Liver (tissue), 9 donors: ENCODE data around the gene MEF2B. TPM values are rescaled to one million over a fixed set of nuclear protein-coding genes. Genes with fewer than 3 reads are reported as not detected.
A peak's percentile ranks its signal among the peaks of the same experiment; 100 is the strongest.

ENCODE experiments used
- DNase-seq: peaks from one replicate; pipeline ENCODE4 v3.0.0-alpha.2; 2017; ENCODE audit warnings: low spot score
- H3K27ac ChIP-seq, 2 donors: one replicate each; pipeline ENCODE4 v1.7.0; 2013; ENCODE audit warnings: inconsistent platforms in 2 of 2, low read length in 2 of 2, control low read depth in 1 of 2, low read depth in 1 of 2, mild to moderate bottlenecking in 1 of 2
- H3K27me3 ChIP-seq, 4 donors: one replicate each; pipeline versions ENCODE4 v1.6.1 to v1.7.0; 2013; ENCODE audit warnings: low read length in 3 of 4, inconsistent platforms in 1 of 4, mild to moderate bottlenecking in 1 of 4, moderate library complexity in 1 of 4; ENCODE audit not compliant: control insufficient read depth in 4 of 4, insufficient read depth in 4 of 4
- H3K36me3 ChIP-seq, 4 donors: one replicate each; pipeline versions ENCODE4 v1.6.1 to v1.7.0; 2013; ENCODE audit warnings: low read length in 3 of 4, mild to moderate bottlenecking in 3 of 4, low read depth in 1 of 4, moderate library complexity in 1 of 4; ENCODE audit not compliant: control insufficient read depth in 4 of 4, insufficient read depth in 3 of 4
- H3K4me1 ChIP-seq, 4 donors: one replicate each; pipeline versions ENCODE4 v1.6.1 to v1.7.0; 2013; ENCODE audit warnings: low read length in 3 of 4, mild to moderate bottlenecking in 3 of 4, moderate library complexity in 1 of 4; ENCODE audit not compliant: control insufficient read depth in 4 of 4, insufficient read depth in 4 of 4
- H3K4me3 ChIP-seq, 3 donors: one replicate each; pipeline versions ENCODE4 v1.6.1 to v1.7.0; 2013; ENCODE audit warnings: low read length in 3 of 3, control low read depth in 1 of 3, low read depth in 1 of 3, mild to moderate bottlenecking in 1 of 3
- H3K9ac ChIP-seq, 2 donors: one replicate each; pipeline ENCODE4 v1.7.0; 2013; ENCODE audit warnings: low read length in 2 of 2, mild to moderate bottlenecking in 2 of 2, moderate library complexity in 2 of 2, control low read depth in 1 of 2, low read depth in 1 of 2
- H3K9me3 ChIP-seq, 4 donors: one replicate each; pipeline versions ENCODE4 v1.6.1 to v1.7.0; 2013; ENCODE audit warnings: low read length in 3 of 4; ENCODE audit not compliant: control insufficient read depth in 4 of 4
- ATF3 ChIP-seq: IDR thresholded peaks from 2 replicates; pipeline ENCODE4 v1.6.1; 2016; ENCODE audit warnings: antibody characterized with exemption
- CTCF ChIP-seq: fragments of 150-350 bp; IDR thresholded peaks from 2 replicates; pipeline ENCODE4 v1.5.1; 2017; ENCODE audit warnings: improper control_type of control experiment, low read depth, low read length; ENCODE audit not compliant: missing input control
- EGR1 ChIP-seq, 2 donors: IDR thresholded peaks; 2 replicates each; pipeline ENCODE4 v1.6.1; 2016 to 2018; ENCODE audit warnings: antibody characterized with exemption in 2 of 2, low read depth in 2 of 2
- FOXA1 ChIP-seq: IDR thresholded peaks from 2 replicates; pipeline ENCODE4 v1.6.1; 2016; ENCODE audit warnings: antibody characterized with exemption
- FOXA2 ChIP-seq: IDR thresholded peaks from 2 replicates; pipeline ENCODE4 v1.6.1; 2016; ENCODE audit warnings: antibody characterized with exemption
- GABPA ChIP-seq, 2 donors: IDR thresholded peaks in 1 of 2; conservative IDR thresholded peaks in 1 of 2; 2 replicates each; pipeline ENCODE4 v1.6.1; 2016; ENCODE audit warnings: antibody characterized with exemption in 2 of 2, mild to moderate bottlenecking in 1 of 2, moderate library complexity in 1 of 2
- HNF4A ChIP-seq, 2 donors: conservative IDR thresholded peaks; 2 replicates each; pipeline ENCODE4 v1.6.1; 2016; ENCODE audit warnings: antibody characterized with exemption in 2 of 2, mild to moderate bottlenecking in 2 of 2
- HNF4G ChIP-seq: IDR thresholded peaks from 2 replicates; pipeline ENCODE4 v1.6.1; 2016; ENCODE audit warnings: antibody characterized with exemption
- JUND ChIP-seq, 2 donors: IDR thresholded peaks; 2 replicates each; pipeline ENCODE4 v1.6.1; 2016; ENCODE audit warnings: antibody characterized with exemption in 2 of 2
- MAX ChIP-seq: IDR thresholded peaks from 2 replicates; pipeline ENCODE4 v1.6.1; 2016; ENCODE audit warnings: antibody characterized with exemption
- NR2F2 ChIP-seq: IDR thresholded peaks from 2 replicates; pipeline ENCODE4 v1.6.1; 2016; ENCODE audit warnings: antibody characterized with exemption
- RAD21 ChIP-seq, 2 donors: IDR thresholded peaks; 2 replicates each; pipeline ENCODE4 v1.6.1; 2016; ENCODE audit warnings: antibody characterized with exemption in 2 of 2, mild to moderate bottlenecking in 2 of 2
- REST ChIP-seq: IDR thresholded peaks from 2 replicates; pipeline ENCODE4 v1.6.1; 2016; ENCODE audit warnings: antibody characterized with exemption, mild to moderate bottlenecking
- RXRA ChIP-seq, 2 donors: IDR thresholded peaks; 2 replicates each; pipeline ENCODE4 v1.6.1; 2017 to 2018; ENCODE audit warnings: antibody characterized with exemption in 2 of 2, mild to moderate bottlenecking in 1 of 2
- SP1 ChIP-seq: IDR thresholded peaks from 2 replicates; pipeline ENCODE4 v1.6.1; 2018; ENCODE audit warnings: antibody characterized with exemption, mild to moderate bottlenecking
- TAF1 ChIP-seq: conservative IDR thresholded peaks from 2 replicates; pipeline ENCODE4 v1.6.1; 2016; ENCODE audit warnings: antibody characterized with exemption, mild to moderate bottlenecking
- YY1 ChIP-seq: IDR thresholded peaks from 2 replicates; pipeline ENCODE4 v1.6.1; 2016; ENCODE audit warnings: antibody characterized with exemption, mild to moderate bottlenecking
- ZBTB33 ChIP-seq: IDR thresholded peaks from 2 replicates; pipeline ENCODE4 v1.6.1; 2016; ENCODE audit warnings: antibody characterized with exemption
- WGBS: extraction: QIAGEN DNeasy Blood & Tissue Kit; methylation state at CpG from one replicate; pipeline ENCODE4 v1.1.7; 2013; 5-methylcytosine and 5-hydroxymethylcytosine counted together
- polyA plus RNA-seq, 2 donors: library from polyadenylated mRNA; stranded (reverse) in 1 of 2; unstranded in 1 of 2; fragments of 200-250 nt in 1 of 2; fragments of >200 nt in 1 of 2; fragmentation: Nextera tagmentation in 1 of 2; extraction: Ambion mirVana in 1 of 2; gene quantifications; one replicate each; pipeline versions ENCODE4 v1.2.1 to v1.2.3, GENCODE V29; 2013 to 2015
- total RNA-seq, 2 donors: library from RNA; depleted of rRNA; stranded (reverse); fragments of >200 nt; gene quantifications; one replicate each; pipeline ENCODE4 v1.2.3, GENCODE V29; 2014
- donor health status: healthy.
- donor health status: healthy.
- donor health status: healthy.
- donor health status: healthy.
- donor health status: healthy.

The MEF2B gene
- total and polyA plus RNA-seq, 4 donors = 0.08 to 0.39 (median 0.30) TPM; not detected in 1

GRCh38 chr19:19204181-19204580 lies 34.1 kb upstream of the MEF2B start:
- 78% methylated on average over 13 of the region's 13 CpGs for WGBS
- Histone ChIP-seq H3K4me3 (no peak overlapping the region), H3K4me1 (peaks cover 2 to 13% (median 9%) of the 10 kb centered on the region in 4 donors), H3K9ac (no peak overlapping the region), H3K27ac (no peak overlapping the region), H3K9me3 (no peaks in the 10 kb centered on the region), H3K36me3 (peaks cover 0 to 7% (median 3%) of the 10 kb centered on the region in 4 donors), H3K27me3 (no peaks in the 10 kb centered on the region)
- DNase-seq = no peak
- no peak for TF ChIP-seq HNF4G
- TF ChIP-seq CTCF = no peak
- no peak for TF ChIP-seq ZBTB33
- TF ChIP-seq JUND (IDR thresholded peaks at IDR 0.05) = no peak
- no peak for TF ChIP-seq HNF4A (conservative IDR thresholded peaks at IDR 0.05)
- TF ChIP-seq FOXA1 = no peak
- TF ChIP-seq RXRA (IDR thresholded peaks at IDR 0.05) = no peak
- TF ChIP-seq GABPA (IDR thresholded peaks at IDR 0.05 in 1 of 2, conservative IDR thresholded peaks at IDR 0.05 in 1 of 2) = no peak
- TF ChIP-seq YY1 = no peak
- TF ChIP-seq SP1 = no peak
- no peak for TF ChIP-seq NR2F2
- no peak for TF ChIP-seq RAD21 (IDR thresholded peaks at IDR 0.05)
- TF ChIP-seq EGR1 (IDR thresholded peaks at IDR 0.05; ENCODE audit: low read depth in 2 of 2) = no peak

GRCh38 chr19:19203012-19203856 lies 33.2 kb upstream of the MEF2B start, which contains the start of gene NR2C2AP:
Gene NR2C2AP, minus strand, starts transcription at chr19:19203414. Its CDS starts 354 bp downstream, at chr19:19203060.
- H3K27ac ChIP-seq = peak within 1 kb of the TSS; percentile 49 to 61
- peak within 1 kb of the TSS; percentile 67 to 94 (median 70) for H3K4me3 ChIP-seq
- no peaks in the 10 kb centered on the region for H3K27me3 ChIP-seq
- no peaks in the 10 kb centered on the region for H3K9me3 ChIP-seq
- peak; percentile 89 for DNase-seq
- 6% methylated on average over 60 of the region's 60 CpGs for WGBS
- H3K4me1 ChIP-seq = peaks cover 2 to 13% (median 9%) of the 10 kb centered on the region in 4 donors
- H3K9ac ChIP-seq = peak within 1 kb of the TSS; percentile 74 to 82
- H3K36me3 ChIP-seq = peaks cover 2 to 16% (median 7%) of the 10 kb centered on the region in 4 donors
- TF ChIP-seq FOXA1 = no peak
- peak in 1 of 2 donors; percentile 19 for TF ChIP-seq HNF4A (conservative IDR thresholded peaks at IDR 0.05)
- no peak for TF ChIP-seq ATF3
- peak in 1 of 2 donors; percentile 32 for TF ChIP-seq RAD21 (IDR thresholded peaks at IDR 0.05)
- TF ChIP-seq MAX = peak; percentile 98
- TF ChIP-seq SP1 = no peak
- TF ChIP-seq YY1 = peak; percentile 53
- TF ChIP-seq FOXA2 = no peak
- TF ChIP-seq REST = peak; percentile 22
- TF ChIP-seq HNF4G = no peak
- TF ChIP-seq EGR1 (IDR thresholded peaks at IDR 0.05; ENCODE audit: low read depth in 2 of 2) = no peak
- no peak for TF ChIP-seq CTCF
- no peak for TF ChIP-seq JUND (IDR thresholded peaks at IDR 0.05)
- TF ChIP-seq RXRA (IDR thresholded peaks at IDR 0.05) = no peak
- no peak for TF ChIP-seq TAF1
- TF ChIP-seq GABPA (IDR thresholded peaks at IDR 0.05 in 1 of 2, conservative IDR thresholded peaks at IDR 0.05 in 1 of 2) = peak in 1 of 2 donors; percentile 85
